D341Med (cell line): ENCODE results near the gene OFD1.

ENCODE experiments used
- DNase-seq: peaks from one replicate; pipeline ENCODE4 v3.0.0; 2012; ENCODE audit warnings: low spot score

Gene OFD1

DNA sequence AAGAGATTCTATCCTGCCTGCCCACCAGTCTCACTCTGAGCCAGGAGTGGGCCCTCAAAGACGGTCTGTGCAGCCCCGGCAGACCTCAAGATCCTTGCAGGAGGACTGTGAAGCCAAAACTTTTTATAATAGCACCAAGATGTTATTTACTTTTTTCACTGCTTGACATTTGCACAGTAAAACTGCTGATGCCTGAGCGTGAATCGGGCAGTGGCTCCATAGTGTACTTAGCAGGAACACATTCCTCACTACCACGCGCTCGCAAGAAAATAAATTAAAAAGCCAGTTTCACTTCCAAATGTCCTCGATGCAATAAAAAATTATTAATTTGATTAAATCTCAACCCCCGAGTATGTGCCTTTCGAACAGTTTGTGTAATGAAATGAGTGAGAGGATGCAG lies 59.9 kb downstream of the OFD1 start:
- no peak for DNase-seq

DNA sequence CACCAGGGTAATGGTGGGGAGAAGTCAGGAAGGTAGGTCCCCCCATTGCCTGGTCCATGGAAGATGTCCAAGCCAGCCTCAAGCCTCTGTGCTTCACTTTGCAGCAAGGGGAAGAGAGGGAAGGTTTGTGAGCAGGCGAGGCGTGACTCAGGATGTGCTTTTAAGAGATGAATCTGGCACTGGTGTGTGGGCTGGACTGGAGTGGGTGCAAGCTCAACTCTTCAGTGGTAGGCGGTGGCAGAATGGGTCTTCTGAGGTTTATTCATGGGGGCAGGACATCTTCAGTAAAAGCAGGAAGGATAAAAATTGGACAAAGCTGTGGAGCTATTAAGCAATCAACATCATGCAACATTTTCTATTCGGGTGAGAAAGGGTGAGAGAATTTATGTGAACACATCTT lies 63.0 kb downstream of the OFD1 start:
- DNase-seq: no peak

DNA sequence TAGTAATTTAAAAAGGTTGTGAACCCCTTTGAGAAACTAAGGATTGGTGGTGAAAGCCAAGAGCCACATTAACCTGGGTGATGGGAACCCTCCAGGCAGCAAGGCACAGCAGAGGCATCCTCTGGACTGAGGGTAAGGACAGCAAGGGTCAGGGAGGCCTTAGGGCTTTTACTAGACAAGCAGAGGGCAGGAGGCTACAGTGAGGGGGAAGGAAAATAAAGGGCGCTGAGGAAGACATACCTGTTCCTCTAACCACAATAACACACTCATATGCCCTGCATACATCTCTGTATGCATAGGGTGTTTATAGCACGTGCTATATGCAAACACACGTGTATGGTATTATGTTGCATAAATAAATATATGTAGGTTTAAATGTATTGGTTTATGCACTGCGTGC lies 63.6 kb downstream of the OFD1 start:
- DNase-seq: no peak

DNA sequence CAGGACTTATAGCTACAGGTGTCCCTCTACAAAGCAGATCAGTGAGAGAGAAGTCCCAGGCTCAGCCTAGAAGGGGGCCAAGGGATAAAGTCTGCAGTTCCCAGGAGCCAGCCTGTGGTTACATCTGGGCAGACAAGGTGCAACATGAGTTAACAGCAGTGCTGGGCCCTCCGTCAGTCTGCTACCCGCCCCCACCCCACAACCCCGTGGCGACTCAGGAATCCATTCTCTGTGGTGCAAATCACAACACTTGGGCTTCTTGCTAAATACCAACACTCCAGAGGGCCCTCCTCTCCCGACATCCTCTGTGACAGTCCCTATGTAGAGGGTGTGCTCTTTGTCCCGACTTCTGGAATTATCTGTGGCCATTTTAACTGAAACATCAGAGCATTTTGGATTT lies 68.6 kb downstream of the OFD1 start:
- DNase-seq: no peak

DNA sequence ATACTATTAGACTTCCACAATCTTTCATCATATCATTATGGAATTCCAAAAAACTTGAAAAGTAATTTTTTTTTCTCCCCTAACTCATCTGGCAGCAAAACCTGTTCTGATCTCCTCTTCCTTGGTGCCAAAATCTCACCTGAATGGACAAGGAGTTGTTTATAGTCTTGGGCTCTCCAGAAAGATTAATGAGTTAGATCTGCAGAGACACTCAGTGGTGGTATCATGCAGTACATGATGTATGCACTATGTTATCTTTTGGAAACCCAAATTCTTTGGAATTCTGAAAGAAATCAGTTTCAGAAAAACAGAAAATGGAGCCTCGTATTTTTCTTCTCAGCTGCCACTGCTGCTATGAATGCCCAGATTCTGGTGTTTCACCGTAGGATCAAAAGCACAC lies 70.7 kb downstream of the OFD1 start:
- no peak for DNase-seq

DNA sequence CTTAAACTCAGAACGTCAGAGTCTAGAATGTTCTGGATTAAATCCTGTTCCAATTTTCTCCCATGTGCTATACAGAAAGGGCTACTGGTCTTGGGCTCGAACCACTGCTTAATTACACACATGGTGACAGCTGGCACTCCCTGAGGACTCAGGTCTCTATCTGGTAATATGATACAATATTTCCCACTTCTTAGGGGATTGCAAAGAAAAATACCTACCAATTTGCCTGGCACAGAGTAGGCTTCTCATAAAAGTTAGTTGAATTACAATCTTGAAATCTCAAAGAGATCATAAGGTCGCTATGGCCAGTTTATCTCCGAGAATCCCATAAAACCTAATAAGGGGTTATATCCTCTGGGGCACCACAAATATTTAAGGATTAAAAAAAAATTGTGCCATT lies 73.7 kb downstream of the OFD1 start:
- no peak for DNase-seq

DNA sequence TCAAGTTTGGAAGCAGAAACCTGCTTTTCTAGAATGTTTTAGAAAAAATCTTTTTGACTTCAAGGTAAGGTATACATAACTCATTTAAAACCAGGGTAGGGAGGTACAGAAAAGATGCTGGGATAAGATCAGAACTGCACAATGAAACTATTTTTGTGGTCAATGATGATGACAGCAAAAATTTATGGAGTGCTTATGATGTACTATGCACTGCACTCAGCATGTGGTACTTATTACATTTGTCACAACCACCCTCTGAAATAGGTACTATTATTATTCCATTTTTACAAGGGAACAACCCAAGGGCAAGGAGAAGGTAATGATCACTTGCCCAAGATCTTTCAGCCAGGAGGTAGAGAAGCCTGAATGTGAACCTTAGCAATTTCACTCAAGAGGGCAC lies 74.3 kb downstream of the OFD1 start:
- no peak for DNase-seq

DNA sequence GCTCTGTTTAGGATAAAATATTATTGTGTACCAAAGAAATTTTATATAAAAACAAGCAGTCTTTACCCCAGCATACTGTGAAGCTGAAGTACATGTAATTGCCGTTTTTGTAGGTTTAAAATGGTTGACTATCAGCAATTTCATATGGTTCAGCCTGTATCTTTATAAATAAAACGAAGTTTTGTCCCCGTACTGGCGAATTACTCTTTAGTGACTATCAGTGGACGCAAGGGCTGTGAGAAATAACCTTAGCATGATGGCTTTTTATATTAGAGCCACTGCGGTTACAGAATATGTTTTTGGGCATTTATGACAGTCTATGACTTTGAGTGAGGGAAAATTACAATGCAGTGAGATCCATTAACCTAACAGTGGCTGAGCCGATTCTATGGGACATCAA lies 81.1 kb downstream of the OFD1 start:
- no peak for DNase-seq

DNA sequence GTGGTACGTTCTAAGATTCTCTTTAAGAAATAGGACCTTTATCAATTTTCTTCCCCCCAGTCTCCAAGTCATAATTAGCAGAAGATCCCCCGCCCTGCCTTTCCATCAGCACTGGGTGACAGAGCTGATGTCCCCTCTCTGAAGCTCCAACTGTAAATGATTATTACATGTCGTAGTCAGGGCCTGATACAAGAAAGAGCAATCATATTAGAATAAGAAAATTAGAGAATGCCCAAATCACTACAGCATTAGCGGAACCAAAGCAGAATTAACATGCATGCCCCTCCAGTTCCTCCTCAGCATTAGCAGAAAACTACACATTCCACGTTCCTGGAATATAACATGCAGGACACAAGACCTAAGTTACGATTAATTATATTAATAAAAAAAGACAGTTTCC lies 81.6 kb downstream of the OFD1 start:
- DNase-seq: no peak

DNA sequence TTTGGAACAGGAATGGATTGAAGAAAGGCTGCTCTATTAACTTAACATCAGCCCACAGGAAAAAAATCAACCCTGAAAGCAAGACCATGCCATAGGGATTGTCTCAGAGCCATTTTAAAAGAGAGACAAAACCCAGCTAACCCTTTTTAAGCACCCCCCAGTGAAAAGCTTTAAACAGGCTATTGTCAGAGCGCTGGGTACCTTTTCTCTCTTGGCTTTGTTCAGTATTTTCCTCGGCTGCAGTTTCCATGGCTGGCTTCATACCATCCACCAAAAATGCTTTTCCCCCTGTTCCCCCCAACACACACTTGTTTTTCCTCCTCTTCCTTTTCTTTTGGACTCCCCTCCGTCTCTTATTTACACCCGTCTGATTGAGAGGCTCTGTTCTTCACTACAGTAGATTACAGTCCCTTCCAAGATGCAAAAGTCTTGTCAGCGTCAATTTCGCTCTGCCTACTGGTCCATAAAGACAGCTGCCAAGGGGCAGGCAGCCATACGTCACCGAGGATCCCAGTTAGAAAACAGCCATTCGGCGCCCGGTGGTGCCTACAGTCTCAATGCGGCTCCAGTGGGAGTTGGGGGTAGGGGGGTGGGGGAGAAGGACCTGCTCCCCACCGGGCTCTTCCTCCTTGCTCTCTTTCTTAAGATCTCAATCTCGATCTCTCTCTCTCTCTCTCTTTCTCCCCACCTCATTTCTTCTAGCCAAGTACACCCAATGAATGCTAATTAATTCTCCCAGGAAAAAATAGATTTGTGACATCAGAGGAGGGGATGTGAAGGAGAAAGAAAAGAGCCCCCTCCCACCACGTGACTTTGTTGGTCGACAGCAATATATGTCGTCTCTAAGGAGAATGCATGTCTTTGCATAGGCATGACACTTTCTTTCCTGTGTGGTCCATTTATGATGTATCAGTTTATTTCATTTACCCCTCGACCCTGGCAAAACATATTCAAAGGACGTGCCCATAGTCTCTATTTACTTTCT lies 82.4 kb downstream of the OFD1 start, which contains the start of gene GPM6B:
Gene GPM6B (minus strand): TSS at position 451 of the 985 bp plus-strand sequence. CDS start 189 bp downstream, at position 262.
- no peak for DNase-seq
